HepG2 (cell line): Measurements from ENCODE around the gene ABHD15. TPM values are rescaled to one million over a fixed set of nuclear protein-coding genes. Genes with fewer than 3 reads are reported as not detected.

Experiments used
- AGO1 ChIP-seq: fragments of 200-400 bp; formaldehyde crosslinking; IDR thresholded peaks from 2 replicates; pipeline ENCODE4 v1.6.1; 2017; ENCODE audit warnings: mild to moderate bottlenecking, low read depth, low read length, moderate library complexity; ENCODE audit not compliant: poor library complexity, severe bottlenecking
- ARID2 ChIP-seq: sonication (generic); formaldehyde crosslinking; IDR thresholded peaks from 2 replicates; pipeline ENCODE4 v1.8.1; 2022; ENCODE audit warnings: mild to moderate bottlenecking, missing genetic modification reagents, borderline replicate concordance
- ATF5 ChIP-seq: sonication (generic); formaldehyde crosslinking; IDR thresholded peaks from 2 replicates; pipeline ENCODE4 v1.4.0; 2020; ENCODE audit warnings: mild to moderate bottlenecking, low read depth, missing genetic modification reagents
- GTF3A ChIP-seq: sonication (generic); formaldehyde crosslinking; conservative IDR thresholded peaks from 2 replicates; pipeline ENCODE4 v1.4.0; 2020; ENCODE audit warnings: mild to moderate bottlenecking, missing genetic modification reagents
- HNRNPH1 ChIP-seq: fragments of 200-400 bp; formaldehyde crosslinking; optimal IDR thresholded peaks from 2 replicates; pipeline ENCODE3; 2017; ENCODE audit warnings: mild to moderate bottlenecking, low read depth, low read length
- HOXA3 ChIP-seq: sonication (generic); formaldehyde crosslinking; IDR thresholded peaks from 2 replicates; pipeline ENCODE4 v1.5.0; 2020; ENCODE audit warnings: missing genetic modification reagents
- NFE2 ChIP-seq: sonication (generic); formaldehyde crosslinking; IDR thresholded peaks from 2 replicates; pipeline ENCODE4 v1.4.0; 2020; ENCODE audit warnings: missing genetic modification reagents
- POLR2A ChIP-seq, 2 experiments: IDR thresholded peaks; 2 replicates each; pipeline ENCODE4 v1.6.1; 2011; ENCODE audit warnings: low read depth in 2 of 2, low read length in 2 of 2, mild to moderate bottlenecking in 1 of 2, moderate library complexity in 1 of 2; ENCODE audit not compliant: insufficient read depth in 1 of 2
- SIN3A ChIP-seq: IDR thresholded peaks from 2 replicates; pipeline ENCODE4 v1.6.1; 2011; ENCODE audit warnings: low read depth, mild to moderate bottlenecking, control low read depth, low read length, borderline replicate concordance
- TGIF2 ChIP-seq: IDR thresholded peaks from 2 replicates; pipeline ENCODE4 v1.6.1; 2016; ENCODE audit warnings: control low read depth, missing compliant biosample characterization
- ZBTB34 ChIP-seq: sonication (generic); formaldehyde crosslinking; IDR thresholded peaks from 2 replicates; pipeline ENCODE4 v1.8.0; 2022; ENCODE audit warnings: mild to moderate bottlenecking, missing genetic modification reagents
- ZBTB7B ChIP-seq: sonication (generic); formaldehyde crosslinking; IDR thresholded peaks from 2 replicates; pipeline ENCODE4 v1.4.0; 2020; ENCODE audit warnings: missing genetic modification reagents
- ZNF207 ChIP-seq: fragments of 450-650 bp; IDR thresholded peaks from 2 replicates; pipeline ENCODE4 v1.6.1; 2016; ENCODE audit warnings: antibody characterized with exemption, borderline replicate concordance
- ZNF264 ChIP-seq: sonication (generic); formaldehyde crosslinking; IDR thresholded peaks from 2 replicates; pipeline ENCODE4 v1.4.0; 2020; ENCODE audit warnings: missing genetic modification reagents
- ZNF333 ChIP-seq: sonication (generic); formaldehyde crosslinking; IDR thresholded peaks from 2 replicates; pipeline ENCODE4 v1.4.0; 2020; ENCODE audit warnings: mild to moderate bottlenecking, missing genetic modification reagents, borderline replicate concordance
- ZNF451 ChIP-seq: sonication (generic); formaldehyde crosslinking; IDR thresholded peaks from 2 replicates; pipeline ENCODE4 v1.5.0; 2020; ENCODE audit warnings: mild to moderate bottlenecking, missing genetic modification reagents
- polyA plus RNA-seq, 8 experiments: library from polyadenylated mRNA; depleted of rRNA in 3 of 8; stranded (reverse) in 7 of 8; unstranded in 1 of 8; fragments of >200 nt; fragmentation: Illumina TruSeq in 4 of 8; extraction: Trizol in 4 of 8; gene quantifications; 2 replicates each; pipeline versions ENCODE4 v1.2.1 to v1.2.3, GENCODE V29; 2011 to 2016; ENCODE audit warnings: low read depth in 4 of 8, missing spikeins in 1 of 8, mixed read lengths in 1 of 8; ENCODE audit not compliant: insufficient read depth in 1 of 8
- total RNA-seq, 5 experiments: library from RNA; depleted of rRNA; stranded (reverse); fragments of >200 nt; fragmentation: Illumina TruSeq; extraction: Trizol; gene quantifications; 2 replicates each; pipeline ENCODE4 v1.2.3, GENCODE V29; 2016; ENCODE audit warnings: low read depth in 1 of 5
- TF ChIP-seq, protein P1 (sequence below), 2 experiments: fragments of 450-650 bp in 1 of 2; sonication (generic) in 1 of 2; formaldehyde crosslinking in 1 of 2; IDR thresholded peaks; 2 replicates each; pipeline versions ENCODE4 v1.6.1 to v1.8.0; 2016 to 2022; ENCODE audit warnings: antibody characterized with exemption in 1 of 2, mild to moderate bottlenecking in 1 of 2, missing genetic modification reagents in 1 of 2
- TF ChIP-seq, protein P2 (sequence below): IDR thresholded peaks from 2 replicates; pipeline ENCODE4 v1.6.1; 2012; ENCODE audit warnings: inconsistent platforms

The ABHD15 gene
- total and polyA plus RNA-seq, 2 of the 13 experiments (the other 11 are each of a cell fraction or from before 2014, with no cell fraction given), result 2.4 to 7.7 TPM

DNA sequence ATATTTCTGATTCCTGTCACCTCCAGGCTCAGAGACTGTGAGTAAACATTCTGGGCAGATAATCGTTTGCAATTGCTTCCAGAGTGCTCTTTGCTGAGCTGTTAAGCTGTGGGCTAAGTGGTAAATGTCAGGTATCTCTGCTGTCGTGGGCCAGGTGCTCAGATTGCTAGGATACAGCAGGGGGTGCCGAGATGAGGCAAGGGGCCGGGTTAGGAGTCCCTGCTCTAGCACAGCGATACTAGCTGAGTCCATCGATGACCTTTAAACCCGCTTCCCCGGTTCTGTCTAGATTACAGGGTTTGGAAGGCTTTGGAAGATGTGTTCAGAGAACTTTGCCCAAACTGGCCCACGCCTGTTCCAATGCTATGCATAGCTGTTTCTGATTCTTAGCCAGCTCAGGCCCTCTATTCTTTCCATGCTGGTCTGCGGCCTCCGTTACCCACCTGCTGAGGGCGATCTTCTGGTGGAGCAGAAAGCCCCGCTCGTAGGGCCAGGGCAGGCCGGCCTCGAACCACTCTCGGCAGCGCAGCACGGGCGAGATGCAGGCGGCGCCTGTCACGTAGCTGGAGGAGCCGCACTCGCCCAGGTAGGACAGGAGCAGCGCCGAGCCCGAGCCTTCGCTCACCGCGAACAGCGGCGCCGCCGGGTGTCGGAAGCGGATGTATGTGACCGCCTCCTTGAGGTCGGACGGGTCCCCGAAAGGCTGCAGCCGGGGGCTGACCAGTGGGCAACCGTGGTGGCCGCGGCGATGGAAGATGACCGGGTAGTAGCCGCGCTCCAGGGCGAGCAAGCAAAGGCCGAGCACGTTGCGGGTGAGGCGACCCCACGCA lies 979 bp downstream of the ABHD15 start (continued):
- TF ChIP-seq AGO1 (peak; percentile 74), ZBTB34 (0 out of 2 replicates have a peak, but pooled peaks have one; percentile 5), ZNF264 (0 out of 2 replicates have a peak, but pooled peaks have one; percentile 24), GTF3A (CRISPR knock-in tag) (no peak), HNRNPH1 (no peak), ZBTB7B (CRISPR knock-in tag) (peak; percentile 67; the same call in 1 of the 2 replicates), ZNF333 (peak; percentile 69), ARID2 (CRISPR knock-in tag) (peak; percentile 97; the same call in 1 of the 2 replicates), POLR2A (IDR thresholded peaks at IDR 0.05; ENCODE audit: insufficient read depth in 1 of 2, low read depth in 2 of 2, low read length in 2 of 2) (no peak), ZNF451 (CRISPR knock-in tag) (0 out of 2 replicates have a peak, but pooled peaks have one; percentile 32), TGIF2 (CRISPR knock-in tag) (0 out of 2 replicates have a peak, but pooled peaks have one; percentile 19), NFE2 (CRISPR knock-in tag) (no peak), HOXA3 (CRISPR knock-in tag) (0 out of 2 replicates have a peak, but pooled peaks have one; percentile 31), SIN3A (no peak), ATF5 (CRISPR knock-in tag) (no peak), ZNF207 (no peak)
- TF ChIP-seq, protein P1, sequence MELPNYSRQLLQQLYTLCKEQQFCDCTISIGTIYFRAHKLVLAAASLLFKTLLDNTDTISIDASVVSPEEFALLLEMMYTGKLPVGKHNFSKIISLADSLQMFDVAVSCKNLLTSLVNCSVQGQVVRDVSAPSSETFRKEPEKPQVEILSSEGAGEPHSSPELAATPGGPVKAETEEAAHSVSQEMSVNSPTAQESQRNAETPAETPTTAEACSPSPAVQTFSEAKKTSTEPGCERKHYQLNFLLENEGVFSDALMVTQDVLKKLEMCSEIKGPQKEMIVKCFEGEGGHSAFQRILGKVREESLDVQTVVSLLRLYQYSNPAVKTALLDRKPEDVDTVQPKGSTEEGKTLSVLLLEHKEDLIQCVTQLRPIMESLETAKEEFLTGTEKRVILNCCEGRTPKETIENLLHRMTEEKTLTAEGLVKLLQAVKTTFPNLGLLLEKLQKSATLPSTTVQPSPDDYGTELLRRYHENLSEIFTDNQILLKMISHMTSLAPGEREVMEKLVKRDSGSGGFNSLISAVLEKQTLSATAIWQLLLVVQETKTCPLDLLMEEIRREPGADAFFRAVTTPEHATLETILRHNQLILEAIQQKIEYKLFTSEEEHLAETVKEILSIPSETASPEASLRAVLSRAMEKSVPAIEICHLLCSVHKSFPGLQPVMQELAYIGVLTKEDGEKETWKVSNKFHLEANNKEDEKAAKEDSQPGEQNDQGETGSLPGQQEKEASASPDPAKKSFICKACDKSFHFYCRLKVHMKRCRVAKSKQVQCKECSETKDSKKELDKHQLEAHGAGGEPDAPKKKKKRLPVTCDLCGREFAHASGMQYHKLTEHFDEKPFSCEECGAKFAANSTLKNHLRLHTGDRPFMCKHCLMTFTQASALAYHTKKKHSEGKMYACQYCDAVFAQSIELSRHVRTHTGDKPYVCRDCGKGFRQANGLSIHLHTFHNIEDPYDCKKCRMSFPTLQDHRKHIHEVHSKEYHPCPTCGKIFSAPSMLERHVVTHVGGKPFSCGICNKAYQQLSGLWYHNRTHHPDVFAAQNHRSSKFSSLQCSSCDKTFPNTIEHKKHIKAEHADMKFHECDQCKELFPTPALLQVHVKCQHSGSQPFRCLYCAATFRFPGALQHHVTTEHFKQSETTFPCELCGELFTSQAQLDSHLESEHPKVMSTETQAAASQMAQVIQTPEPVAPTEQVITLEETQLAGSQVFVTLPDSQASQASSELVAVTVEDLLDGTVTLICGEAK (IDR thresholded peaks at IDR 0.05), result no peak
- TF ChIP-seq, protein P1 (CRISPR knock-in tag; IDR thresholded peaks at IDR 0.05), result peak; percentile 43
- TF ChIP-seq, protein P2, sequence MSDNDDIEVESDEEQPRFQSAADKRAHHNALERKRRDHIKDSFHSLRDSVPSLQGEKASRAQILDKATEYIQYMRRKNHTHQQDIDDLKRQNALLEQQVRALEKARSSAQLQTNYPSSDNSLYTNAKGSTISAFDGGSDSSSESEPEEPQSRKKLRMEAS, result peak; percentile 71
